C4-2B (cell line): ENCODE data around the gene SCYGR1.
"Not testable (repeated sequence)": the region's sequence is repeated elsewhere in the genome, so short reads cannot be mapped to it uniquely, and the experiment has no call there.

Source experiments
- H3K27ac ChIP-seq: fragments of 450-650 bp; 2 replicates; pipeline ENCODE4 v1.5.1; 2017
- ZFX ChIP-seq: fragments of 450-650 bp; IDR thresholded peaks from 2 replicates; pipeline ENCODE4 v1.6.1; 2017
- TF ChIP-seq, protein P1 (sequence below): fragments of 450-650 bp; conservative IDR thresholded peaks from 2 replicates; pipeline ENCODE4 v1.5.1; 2017; ENCODE audit warnings: mild to moderate bottlenecking

Gene SCYGR1, protein sequence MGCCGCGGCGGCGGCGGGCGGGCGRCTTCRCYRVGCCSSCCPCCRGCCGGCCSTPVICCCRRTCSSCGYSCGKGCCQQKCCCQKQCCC

DNA sequence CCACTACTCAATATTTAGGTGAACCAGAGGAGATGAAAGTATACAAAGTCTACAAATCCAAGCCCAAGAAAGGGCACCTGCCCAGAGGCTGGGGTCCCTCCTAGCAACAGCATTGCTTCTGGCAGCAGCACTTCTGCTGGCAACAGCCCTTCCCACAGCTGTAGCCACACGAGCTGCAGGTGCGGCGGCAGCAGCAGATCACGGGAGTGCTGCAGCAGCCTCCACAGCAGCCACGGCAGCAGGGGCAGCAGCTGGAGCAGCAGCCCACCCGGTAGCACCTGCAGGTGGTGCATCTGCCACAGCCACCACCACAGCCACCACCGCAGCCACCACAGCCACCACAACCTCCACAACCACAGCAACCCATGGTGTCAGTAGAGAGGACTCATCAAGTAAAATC is at the start of gene SCYGR1:
SCYGR1 (minus strand) TSS at position 367 of the 400 bp plus-strand sequence; CDS start at position 367, 0 bp downstream.
- not testable (repeated sequence) for H3K27ac ChIP-seq

DNA sequence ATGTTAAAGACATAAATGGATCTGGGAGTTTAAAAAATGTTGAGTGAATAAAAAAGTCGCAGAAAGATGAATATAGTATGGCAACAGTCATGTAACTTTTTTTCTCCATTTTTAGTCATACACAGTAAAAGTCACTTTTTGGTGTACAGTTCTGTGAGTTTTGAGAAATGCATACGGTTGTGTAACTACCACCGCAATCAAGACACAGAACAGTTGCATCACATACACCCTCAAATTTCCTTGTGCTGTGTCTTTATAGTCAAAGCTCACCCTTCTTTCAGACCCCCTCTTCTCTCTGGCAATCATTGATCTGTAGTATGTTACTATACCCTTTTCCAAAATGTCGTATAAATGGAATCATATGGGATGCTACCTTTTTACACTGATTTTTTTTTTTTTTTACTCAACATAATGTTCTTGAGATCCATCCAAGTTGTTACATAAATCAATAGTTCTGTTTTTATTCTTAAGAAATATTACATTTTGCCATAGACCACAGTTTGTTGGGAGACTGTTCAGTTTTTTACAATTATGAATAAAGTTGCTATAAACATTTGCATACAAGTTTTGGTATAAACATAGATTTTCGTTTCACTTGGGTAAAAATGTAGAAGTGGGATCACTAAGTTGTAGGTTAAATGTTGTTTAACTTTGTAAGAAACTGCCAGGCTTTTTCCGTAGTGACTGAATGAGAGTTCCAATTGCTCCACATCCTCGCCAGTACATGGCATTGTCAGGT is 48.9 kb upstream of the SCYGR1 start:
- TF ChIP-seq ZFX = no peak
- TF ChIP-seq, protein P1, sequence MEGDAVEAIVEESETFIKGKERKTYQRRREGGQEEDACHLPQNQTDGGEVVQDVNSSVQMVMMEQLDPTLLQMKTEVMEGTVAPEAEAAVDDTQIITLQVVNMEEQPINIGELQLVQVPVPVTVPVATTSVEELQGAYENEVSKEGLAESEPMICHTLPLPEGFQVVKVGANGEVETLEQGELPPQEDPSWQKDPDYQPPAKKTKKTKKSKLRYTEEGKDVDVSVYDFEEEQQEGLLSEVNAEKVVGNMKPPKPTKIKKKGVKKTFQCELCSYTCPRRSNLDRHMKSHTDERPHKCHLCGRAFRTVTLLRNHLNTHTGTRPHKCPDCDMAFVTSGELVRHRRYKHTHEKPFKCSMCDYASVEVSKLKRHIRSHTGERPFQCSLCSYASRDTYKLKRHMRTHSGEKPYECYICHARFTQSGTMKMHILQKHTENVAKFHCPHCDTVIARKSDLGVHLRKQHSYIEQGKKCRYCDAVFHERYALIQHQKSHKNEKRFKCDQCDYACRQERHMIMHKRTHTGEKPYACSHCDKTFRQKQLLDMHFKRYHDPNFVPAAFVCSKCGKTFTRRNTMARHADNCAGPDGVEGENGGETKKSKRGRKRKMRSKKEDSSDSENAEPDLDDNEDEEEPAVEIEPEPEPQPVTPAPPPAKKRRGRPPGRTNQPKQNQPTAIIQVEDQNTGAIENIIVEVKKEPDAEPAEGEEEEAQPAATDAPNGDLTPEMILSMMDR = no peak
- H3K27ac ChIP-seq = no peak overlapping the region

- H3K27ac ChIP-seq = no peak overlapping the region
- TF ChIP-seq, protein P1 = no peak
- no peak for TF ChIP-seq ZFX
Observed at GRCh38 chr2:227433171-227433570, 45.4 kb upstream of the SCYGR1 start.

DNA sequence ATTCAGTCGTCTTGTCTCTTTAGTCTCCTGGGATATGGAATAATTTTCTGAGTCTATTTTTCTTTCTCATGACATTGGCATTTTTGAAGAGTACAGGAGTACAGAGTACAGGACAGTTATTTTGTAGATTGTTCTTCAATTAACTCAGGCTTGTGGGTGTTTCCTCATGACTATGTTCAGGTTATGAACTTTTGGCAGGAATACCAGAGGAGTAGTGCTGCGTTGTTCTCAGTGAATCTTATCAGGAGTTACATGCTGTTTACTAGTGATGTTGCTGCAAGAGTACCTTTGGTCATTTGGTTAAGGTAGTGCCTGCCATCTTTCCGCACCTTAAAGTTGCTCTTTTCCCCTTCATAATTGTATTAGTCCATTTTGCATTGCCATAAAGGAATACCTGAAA is 42.9 kb upstream of the SCYGR1 start:
- no peak overlapping the region for H3K27ac ChIP-seq
- no peak for TF ChIP-seq ZFX
- TF ChIP-seq, protein P1 = no peak

- H3K27ac ChIP-seq = no peak overlapping the region
- TF ChIP-seq, protein P1 = no peak
- no peak for TF ChIP-seq ZFX
Observed at GRCh38 chr2:227428731-227429285, 41.1 kb upstream of the SCYGR1 start.

- TF ChIP-seq ZFX = no peak
- TF ChIP-seq, protein P1 = no peak
- H3K27ac ChIP-seq = no peak overlapping the region
Observed at GRCh38 chr2:227423656-227424499, 36.1 kb upstream of the SCYGR1 start.

DNA sequence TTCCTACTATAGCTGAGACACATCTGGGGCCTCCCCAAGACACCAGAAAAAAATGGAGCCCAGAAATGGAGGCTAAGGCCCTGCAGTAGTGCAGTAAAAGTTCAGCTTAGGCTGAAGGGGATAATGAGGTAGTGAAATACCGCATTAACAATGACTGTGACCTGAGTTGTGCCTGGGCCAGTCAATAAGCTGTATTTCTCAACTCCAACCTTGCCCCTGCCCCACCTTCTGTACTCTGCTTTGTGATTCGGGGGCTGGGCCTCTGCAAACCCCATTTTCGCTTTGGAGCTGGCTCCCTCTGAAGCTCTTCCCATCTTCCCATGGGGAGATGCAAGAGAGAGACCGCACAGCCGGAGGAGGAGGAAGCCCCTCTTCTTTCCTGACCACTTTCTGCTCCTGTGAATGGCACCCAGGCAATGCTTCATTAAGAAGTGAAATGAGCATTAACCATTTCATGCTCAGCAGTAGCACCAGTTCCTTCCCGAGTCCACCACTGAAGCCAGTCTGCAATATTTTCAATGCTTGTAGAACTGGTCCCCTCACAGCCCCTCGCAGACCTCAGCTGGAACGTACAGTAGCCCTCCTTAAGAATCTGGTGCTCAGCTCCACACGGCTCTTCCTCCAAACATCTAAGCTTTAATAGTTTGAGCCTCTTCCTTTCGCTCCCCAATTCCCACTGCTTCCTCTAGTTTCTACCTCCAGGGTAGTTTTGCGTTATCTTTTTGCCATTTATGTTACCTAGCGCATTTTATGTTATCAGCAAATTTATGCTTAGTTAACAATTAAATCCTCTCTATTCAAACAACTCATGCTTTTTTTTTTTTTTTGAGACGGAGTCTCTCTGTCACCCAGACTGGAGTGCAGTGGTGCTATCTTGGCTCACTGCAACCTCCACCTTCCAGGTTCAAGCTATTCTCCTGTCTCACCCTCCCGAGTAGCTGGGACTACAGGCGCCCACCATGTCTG is 32.6 kb upstream of the SCYGR1 start:
- H3K27ac ChIP-seq = no peak overlapping the region
- no peak for TF ChIP-seq ZFX
- TF ChIP-seq, protein P1 = no peak
